ENCODE results near the gene RESF1. TPM values are rescaled to one million over a fixed set of nuclear protein-coding genes. Genes with fewer than 3 reads are reported as not detected.

The RESF1 gene
- total RNA-seq, 1 experiment from 2014 or later, result 172 TPM

DNA sequence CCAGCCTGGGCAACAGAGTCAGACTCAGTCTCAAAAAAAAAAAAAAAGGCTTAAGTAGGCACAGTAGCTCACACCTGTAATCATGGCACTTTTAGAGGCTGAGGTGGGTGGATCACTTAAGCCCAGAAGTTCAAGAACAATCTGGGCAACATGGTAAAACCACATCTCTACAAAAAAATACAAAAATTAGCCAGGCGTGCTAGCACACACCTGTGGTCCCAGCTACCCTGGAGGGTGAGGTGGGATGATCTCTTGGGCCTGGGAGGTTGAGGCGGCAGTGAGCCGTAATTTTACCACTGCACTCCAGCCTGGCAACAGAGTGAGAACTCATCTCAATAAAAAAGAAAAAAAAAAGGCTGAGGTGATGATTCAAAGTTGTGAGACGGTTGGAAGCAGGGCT is 9.1 kb upstream of the RESF1 start:
- no peak overlapping the region for H2BK12ac ChIP-seq (ENCODE audit: insufficient read length, low read depth, low read length)
- Mint-ChIP-seq H3K27ac (no peak overlapping the region), H3K4me1 (peaks cover 3 to 17% of the 10 kb centered on the region in 2 experiments), H3K27me3 (ENCODE audit: low read depth) (no peaks in the 10 kb centered on the region), H3K4me3 (no peak overlapping the region), H3K9me3 (peaks cover 26 to 37% of the 10 kb centered on the region in 2 experiments), H3K36me3 (ENCODE audit: insufficient read depth in 1 of 3, low read depth in 3 of 3) (peaks cover 20 to 39% (median 29%) of the 10 kb centered on the region in 3 experiments)
- H2BK20ac ChIP-seq (ENCODE audit: low read depth, low read length, poor library complexity, severe bottlenecking), result no peak overlapping the region
- no peaks in the 10 kb centered on the region for H3K23me2 ChIP-seq (ENCODE audit: insufficient read length, low read depth, low read length, poor library complexity, severe bottlenecking)
- no peak overlapping the region for H4K91ac ChIP-seq (ENCODE audit: insufficient read length, low read depth, low read length)
- H2BK15ac ChIP-seq (ENCODE audit: low read depth, low read length), result no peak overlapping the region
- H3K27ac ChIP-seq (ENCODE audit: insufficient read length, low read depth, low read length), result no peak overlapping the region
- no peak overlapping the region for H2AFZ ChIP-seq (ENCODE audit: low read length)
- TF ChIP-seq, protein P1, sequence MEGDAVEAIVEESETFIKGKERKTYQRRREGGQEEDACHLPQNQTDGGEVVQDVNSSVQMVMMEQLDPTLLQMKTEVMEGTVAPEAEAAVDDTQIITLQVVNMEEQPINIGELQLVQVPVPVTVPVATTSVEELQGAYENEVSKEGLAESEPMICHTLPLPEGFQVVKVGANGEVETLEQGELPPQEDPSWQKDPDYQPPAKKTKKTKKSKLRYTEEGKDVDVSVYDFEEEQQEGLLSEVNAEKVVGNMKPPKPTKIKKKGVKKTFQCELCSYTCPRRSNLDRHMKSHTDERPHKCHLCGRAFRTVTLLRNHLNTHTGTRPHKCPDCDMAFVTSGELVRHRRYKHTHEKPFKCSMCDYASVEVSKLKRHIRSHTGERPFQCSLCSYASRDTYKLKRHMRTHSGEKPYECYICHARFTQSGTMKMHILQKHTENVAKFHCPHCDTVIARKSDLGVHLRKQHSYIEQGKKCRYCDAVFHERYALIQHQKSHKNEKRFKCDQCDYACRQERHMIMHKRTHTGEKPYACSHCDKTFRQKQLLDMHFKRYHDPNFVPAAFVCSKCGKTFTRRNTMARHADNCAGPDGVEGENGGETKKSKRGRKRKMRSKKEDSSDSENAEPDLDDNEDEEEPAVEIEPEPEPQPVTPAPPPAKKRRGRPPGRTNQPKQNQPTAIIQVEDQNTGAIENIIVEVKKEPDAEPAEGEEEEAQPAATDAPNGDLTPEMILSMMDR (conservative IDR thresholded peaks at IDR 0.05), result no peak
- H2BK5ac ChIP-seq (ENCODE audit: insufficient read length, low read length), result no peak overlapping the region
- H4K5ac ChIP-seq (ENCODE audit: insufficient read length, low read depth, low read length), result no peak overlapping the region
- no peak overlapping the region for H3K9ac ChIP-seq (ENCODE audit: extremely low read depth, insufficient read length, low read length)
- no peak overlapping the region for H3K14ac ChIP-seq (ENCODE audit: insufficient read depth, low read length)
- H3K4me2 ChIP-seq (ENCODE audit: insufficient read depth, insufficient read length, low read length), result no peak overlapping the region
- no peak overlapping the region for H3K4ac ChIP-seq (ENCODE audit: low read depth, low read length)
- no peak overlapping the region for H2AK5ac ChIP-seq (ENCODE audit: insufficient read length, low read length)
- H4K20me1 ChIP-seq (ENCODE audit: control insufficient read depth, insufficient read depth, insufficient read length), result no peaks in the 10 kb centered on the region
- H3K79me2 ChIP-seq (ENCODE audit: insufficient read depth, low read length), result no peaks in the 10 kb centered on the region
- no peak overlapping the region for H2BK120ac ChIP-seq (ENCODE audit: low read depth, low read length, poor library complexity, severe bottlenecking)
- H3K79me1 ChIP-seq (ENCODE audit: insufficient read depth, low read depth, low read length, poor library complexity, severe bottlenecking), result no peaks in the 10 kb centered on the region
- whole genome bisulfite sequencing (ENCODE audit: extremely low coverage, insufficient read length, low lambda C conversion rate), result no CpG with 5 or more reads among the region's 4 CpGs
- H3T11ph ChIP-seq (ENCODE audit: low read length), result no peak overlapping the region
- no peaks in the 10 kb centered on the region for H3K9me3 ChIP-seq (ENCODE audit: control insufficient read depth, low read depth, low read length)
- H3K23ac ChIP-seq (ENCODE audit: insufficient read length, low read depth, low read length), result no peak overlapping the region
- no peaks in the 10 kb centered on the region; the same call in 1 of the 2 replicates for H3K27me3 ChIP-seq (ENCODE audit: insufficient read depth, low read length)
- H3K56ac ChIP-seq (ENCODE audit: insufficient read length, low read depth, low read length), result no peak overlapping the region
- no peak overlapping the region for H3K18ac ChIP-seq (ENCODE audit: insufficient read length, low read depth, low read length)
- no peaks in the 10 kb centered on the region; the same call in 1 of the 2 replicates for H3K4me1 ChIP-seq (ENCODE audit: insufficient read depth, low read length)
- no peak overlapping the region for H4K8ac ChIP-seq (replicated peaks; ENCODE audit: insufficient read length, low read depth, low read length)
- no peak for DNase-seq
